K562 (cell line): ENCODE results near the gene KBTBD12. TPM values are rescaled to one million over a fixed set of nuclear protein-coding genes. Genes with fewer than 3 reads are reported as not detected.

Source experiments
- ATAC-seq: fragments of 200-7000 bp; cut with Tn5 transposase; 3 replicates; pipeline ENCODE4 v1.9.1; 2020; ENCODE audit warnings: moderate library complexity
- BruUV-seq: library from RNA; stranded (reverse); fragments of 400-500 nt; replicated peaks from 2 replicates; lab custom pipeline; 2021; lab: Mats Ljungman, UMichigan
- CTCF ChIA-PET: fragments of 300-600 bp; formaldehyde crosslinking; extraction: SDS; loops from one replicate; lab custom pipeline; 2021; ENCODE audit warnings: low intra/inter-chr PET ratio; lab: Yijun Ruan, JAX
- POLR2A ChIA-PET: fragments of 300-600, 350-650 bp; sonication (Branson Sonifier 250); formaldehyde crosslinking; extraction: SDS; loops from one replicate; lab custom pipeline; 2021; ENCODE audit warnings: antibody characterized with exemption, inconsistent platforms; lab: Yijun Ruan, JAX
- DNase-seq, 4 experiments: peaks; one replicate each; pipeline versions ENCODE4 v3.0.0 to v3.0.0-alpha.2; 2011 to 2018; ENCODE audit warnings: low spot score in 3 of 4, mixed read lengths in 3 of 4; ENCODE audit errors: extremely low read depth in 1 of 4
- FAIRE-seq: peaks from 2 replicates; lab custom pipeline; 2011; peaks lifted over from hg19 to GRCh38; lab: Jason Lieb, UNC
- H2AFZ ChIP-seq: 2 replicates; pipeline ENCODE4 v1.6.0; 2011; ENCODE audit warnings: low read depth, low read length, control low read depth, inconsistent platforms
- H3K27ac ChIP-seq: fragments of 200-600 bp; 3 replicates; pipeline ENCODE4 v1.8.0; 2011; ENCODE audit warnings: low read depth, mild to moderate bottlenecking, control low read depth, inconsistent platforms, low read length, moderate library complexity, mixed read lengths; ENCODE audit errors: extremely low read depth
- H3K27me3 ChIP-seq, 2 experiments: fragments of 300-600 bp in 1 of 2; 2 replicates in 1 of 2; 3 replicates in 1 of 2; pipeline versions ENCODE4 v1.6.0 to v1.8.0; 2011; ENCODE audit warnings: inconsistent platforms in 2 of 2, low read length in 2 of 2, mild to moderate bottlenecking in 1 of 2, mixed read lengths in 1 of 2, moderate library complexity in 1 of 2; ENCODE audit not compliant: control insufficient read depth in 2 of 2, insufficient read depth in 2 of 2
- H3K36me3 ChIP-seq: fragments of 300-600 bp; 3 replicates; pipeline ENCODE4 v1.8.0; 2011; ENCODE audit warnings: mild to moderate bottlenecking, low read length, inconsistent platforms; ENCODE audit not compliant: control insufficient read depth, insufficient read depth
- H3K4me1 ChIP-seq, 2 experiments: fragments of 200-600 bp in 1 of 2; replicated peaks in 1 of 2; 2 replicates in 1 of 2; 3 replicates in 1 of 2; pipeline versions ENCODE4 v1.5.1 to v1.8.0; 2011; ENCODE audit warnings: inconsistent platforms in 2 of 2, low read length in 2 of 2, mild to moderate bottlenecking in 1 of 2, mixed read lengths in 1 of 2, moderate library complexity in 1 of 2; ENCODE audit not compliant: control insufficient read depth in 2 of 2, insufficient read depth in 2 of 2
- H3K4me2 ChIP-seq: 2 replicates; pipeline ENCODE4 v1.6.1; 2011; ENCODE audit warnings: low read length, control low read depth, inconsistent platforms, mixed read lengths; ENCODE audit not compliant: insufficient read depth
- H3K4me3 ChIP-seq: fragments of 200-600 bp; sonication (generic), shearing (Covaris generic); 2 replicates; pipeline ENCODE4 v1.5.1; 2016; ENCODE audit warnings: control low read depth, inconsistent platforms
- H3K79me2 ChIP-seq: fragments of 200-600 bp; 3 replicates; pipeline ENCODE4 v1.8.0; 2011; ENCODE audit warnings: low read length, inconsistent platforms; ENCODE audit not compliant: control insufficient read depth, insufficient read depth
- H3K9ac ChIP-seq, 2 experiments: 2 replicates each; pipeline versions ENCODE4 v1.6.0 to v1.6.1; 2011; ENCODE audit warnings: low read depth in 2 of 2, low read length in 2 of 2, control low read depth in 1 of 2, inconsistent platforms in 1 of 2, mild to moderate bottlenecking in 1 of 2, mixed read lengths in 1 of 2; ENCODE audit not compliant: insufficient read depth in 1 of 2
- H3K9me1 ChIP-seq: one replicate; pipeline ENCODE4 v1.6.0; 2011; ENCODE audit warnings: inconsistent platforms, mild to moderate bottlenecking, low read length, moderate library complexity; ENCODE audit not compliant: control insufficient read depth, insufficient read depth
- H3K9me3 ChIP-seq: replicated peaks from 2 replicates; pipeline ENCODE4 v1.5.1; 2011; ENCODE audit warnings: low read depth, low read length, inconsistent platforms; ENCODE audit not compliant: control insufficient read depth, insufficient read depth
- H4K20me1 ChIP-seq: replicated peaks from 2 replicates; pipeline ENCODE4 v1.6.1; 2011; ENCODE audit warnings: low read length, inconsistent platforms, mixed read lengths; ENCODE audit not compliant: control insufficient read depth, insufficient read depth
- CCAR2 ChIP-seq: fragments of 200-400 bp; formaldehyde crosslinking; IDR thresholded peaks from 2 replicates; pipeline ENCODE4 v1.6.1; 2017; ENCODE audit warnings: mild to moderate bottlenecking, low read depth, low read length
- ELF2 ChIP-seq: fragments of 250-450 bp; sonication (Bioruptor Pico); IDR thresholded peaks from 2 replicates; pipeline ENCODE4 v1.5.0; 2021; ENCODE audit warnings: mild to moderate bottlenecking
- HMG20B ChIP-seq: fragments of 250-450 bp; sonication (Bioruptor Pico); IDR thresholded peaks from 2 replicates; pipeline ENCODE4 v1.5.0; 2021; ENCODE audit warnings: mild to moderate bottlenecking
- ILF3 ChIP-seq: fragments of 450-650 bp; IDR thresholded peaks from 2 replicates; pipeline ENCODE4 v1.6.1; 2018; ENCODE audit warnings: antibody characterized with exemption, mild to moderate bottlenecking, moderate library complexity, borderline replicate concordance
- KDM2B ChIP-seq: fragments of 250-450 bp; sonication (Bioruptor Pico); IDR thresholded peaks from 2 replicates; pipeline ENCODE4 v1.8.0; 2021; ENCODE audit warnings: mild to moderate bottlenecking, moderate library complexity
- MYBL2 ChIP-seq, 2 experiments: fragments of 450-650 bp in 1 of 2; sonication (generic) in 1 of 2; formaldehyde crosslinking in 1 of 2; IDR thresholded peaks; 2 replicates each; pipeline versions ENCODE4 v1.6.1 to v1.8.1; 2017 to 2022; ENCODE audit warnings: borderline replicate concordance in 1 of 2, inconsistent platforms in 1 of 2, low read depth in 1 of 2, mild to moderate bottlenecking in 1 of 2, missing genetic modification reagents in 1 of 2, moderate library complexity in 1 of 2
- THRAP3 ChIP-seq: fragments of 450-650 bp; IDR thresholded peaks from 2 replicates; pipeline ENCODE4 v1.6.1; 2016; ENCODE audit warnings: mild to moderate bottlenecking, inconsistent platforms, borderline replicate concordance
- YBX1 ChIP-seq: fragments of 450-650 bp; IDR thresholded peaks from 2 replicates; pipeline ENCODE4 v1.7.1; 2016; ENCODE audit warnings: mild to moderate bottlenecking
- ZFP36 ChIP-seq: fragments of 150-350 bp; IDR thresholded peaks from 2 replicates; pipeline ENCODE4 v1.6.1; 2018; ENCODE audit warnings: low read length, low read depth; ENCODE audit not compliant: partially characterized antibody
- ZNF140 ChIP-seq: fragments of 250-450 bp; sonication (Bioruptor Pico); IDR thresholded peaks from 2 replicates; pipeline ENCODE4 v1.8.0; 2021; ENCODE audit warnings: moderate library complexity, mild to moderate bottlenecking, inconsistent platforms
- WGBS: fragments of 100-300 bp; shearing (Covaris generic); methylation state at CpG from one replicate; pipeline ENCODE4 v1.1.6; 2016; ENCODE audit warnings: low coverage, mixed read lengths; ENCODE audit not compliant: insufficient coverage; ENCODE audit errors: missing lambda C conversion rate; 5-methylcytosine and 5-hydroxymethylcytosine counted together
- in situ Hi-C: fragments of 300-500 bp; cut with MboI; formaldehyde crosslinking; loops from 4 replicates; pipeline ENCODE4 v1.15.0; 2018; ENCODE audit warnings: inconsistent platforms, mixed read lengths
- intact Hi-C: fragments of 100-400 bp; cut with micrococcal nuclease; formaldehyde crosslinking; loops from 2 replicates; pipeline ENCODE4 v1.14.2; 2022
- polyA plus RNA-seq, 8 experiments: library from polyadenylated mRNA; depleted of rRNA in 4 of 8; stranded (reverse) in 5 of 8; unstranded in 3 of 8; fragments of >200 nt; fragmentation: Nextera tagmentation in 2 of 8; fragmentation: Illumina TruSeq in 1 of 8; extraction: Ambion mirVana in 2 of 8; extraction: Trizol in 1 of 8; gene quantifications; 2 replicates each; pipeline versions ENCODE4 v1.2.1 to v1.2.3, GENCODE V29; 2011 to 2014; ENCODE audit warnings: inconsistent platforms in 1 of 8, missing spikeins in 1 of 8
- total RNA-seq, 7 experiments: library from RNA; depleted of rRNA in 6 of 7; stranded (reverse); fragments of >200 nt in 6 of 7; fragmentation: Illumina TruSeq in 2 of 7; extraction: Trizol in 2 of 7; gene quantifications; 2 replicates each; pipeline versions ENCODE4 v1.2.1 to v1.2.3, GENCODE V29; 2011 to 2021; ENCODE audit warnings: low replicate concordance in 1 of 7

Gene KBTBD12
- total and polyA plus RNA-seq, 9 of the 15 experiments (the other 6 are each of a cell fraction or from before 2014, with no cell fraction given): not detected

GRCh38 chr3:127900536-127900935 is 14.5 kb upstream of the KBTBD12 start:
- 0% methylated on average over 4 of the region's 5 CpGs for WGBS
- no peak for FAIRE-seq
- H3K4me3 ChIP-seq: no peak overlapping the region
- ChIA-PET POLR2A (no interaction called here), CTCF (no interaction called here)
- BruUV-seq: no TSS peak
- intact Hi-C loops: no loop called here
- H3K4me2 ChIP-seq: no peak overlapping the region
- DNase-seq: no peak
- H3K9ac ChIP-seq: no peak overlapping the region
- ATAC-seq: no peak
- H3K9me1 ChIP-seq: no peaks in the 10 kb centered on the region
- no peaks in the 10 kb centered on the region for H3K79me2 ChIP-seq
- no peaks in the 10 kb centered on the region for H3K9me3 ChIP-seq
- H3K27ac ChIP-seq: no peak overlapping the region
- no peaks in the 10 kb centered on the region for H3K4me1 ChIP-seq
- in situ Hi-C loops: no loop called here
- no peak overlapping the region for H2AFZ ChIP-seq
- H3K36me3 ChIP-seq: no peaks in the 10 kb centered on the region
- H4K20me1 ChIP-seq: no peaks in the 10 kb centered on the region; the same call in 1 of the 2 replicates
- H3K27me3 ChIP-seq: peaks cover 0 to 6% of the 10 kb centered on the region in 2 experiments; a peak in 1 of 5 replicates
- no peak for TF ChIP-seq HMG20B (CRISPR knock-in tag)
- no peak for TF ChIP-seq YBX1
- no peak for TF ChIP-seq ZFP36
- TF ChIP-seq ELF2 (CRISPR knock-in tag): no peak
- TF ChIP-seq ILF3: no peak
- no peak for TF ChIP-seq KDM2B (CRISPR knock-in tag)
- TF ChIP-seq ZNF140 (CRISPR knock-in tag): no peak
- no peak for TF ChIP-seq MYBL2 (IDR thresholded peaks at IDR 0.05; ENCODE audit: low read depth)
- TF ChIP-seq MYBL2 (CRISPR knock-in tag; IDR thresholded peaks at IDR 0.05; ENCODE audit: borderline replicate concordance): no peak
- TF ChIP-seq THRAP3: no peak
- TF ChIP-seq CCAR2: no peak
- TF ChIP-seq, all 486 proteins: peak for 0
